NCI-H748 treated with DMSO at 0.1 percent for 48 hours (cell line): Measurements from ENCODE around the gene NEXN.
"Not testable (repeated sequence)": the region's sequence is repeated elsewhere in the genome, so short reads cannot be mapped to it uniquely, and the experiment has no call there.

Source experiments
- DNase-seq: peaks from one replicate; lab custom pipeline; 2025; lab: John Stamatoyannopoulos, UW

NEXN gene

GRCh38 chr1:77966291-77966690 is 77.9 kb downstream of the NEXN start:
- no peak for DNase-seq

GRCh38 chr1:77970192-77970591 is 81.8 kb downstream of the NEXN start:
- no peak for DNase-seq

- no peak for DNase-seq
These were observed 83.7 kb downstream of the NEXN start for GRCh38 chr1:77972080-77972479.

- no peak for DNase-seq
These were observed 87.0 kb downstream of the NEXN start for GRCh38 chr1:77975386-77975785.

GRCh38 chr1:77975907-77976306 is 87.5 kb downstream of the NEXN start:
- DNase-seq: no peak

- no peak for DNase-seq
These were observed 88.1 kb downstream of the NEXN start for GRCh38 chr1:77976433-77977076.

GRCh38 chr1:77977989-77978292 is 89.5 kb downstream of the NEXN start:
- no peak for DNase-seq

GRCh38 chr1:77978293-77978968 is 90.0 kb downstream of the NEXN start:
- peak; percentile 84 for DNase-seq

- DNase-seq: peak; percentile 97
These were observed 90.8 kb downstream of the NEXN start, which contains the start of gene FUBP1 for GRCh38 chr1:77978969-77979876. Gene FUBP1 (minus strand): TSS chr1:77979072. CDS start chr1:77979004, 68 bp downstream.

- DNase-seq: not testable (repeated sequence)
These were observed 95.0 kb downstream of the NEXN start for GRCh38 chr1:77983352-77983996.

GRCh38 chr1:77983997-77984355 is 95.6 kb downstream of the NEXN start:
- no peak for DNase-seq

GRCh38 chr1:77984629-77985028 is 96.2 kb downstream of the NEXN start:
- DNase-seq: no peak

GRCh38 chr1:77986810-77987209 is 98.4 kb downstream of the NEXN start:
- DNase-seq: no peak

- DNase-seq: no peak
These were observed 99.5 kb downstream of the NEXN start for GRCh38 chr1:77987919-77988318.

- no peak for DNase-seq
These were observed 101.3 kb downstream of the NEXN start for GRCh38 chr1:77989744-77990143.

- no peak for DNase-seq
These were observed 102.3 kb downstream of the NEXN start for GRCh38 chr1:77990629-77991204.

GRCh38 chr1:77991638-77992037 is 103.2 kb downstream of the NEXN start:
- DNase-seq: no peak
